MG63 (cell line): Measurements from ENCODE around the gene NCF4. TPM values are rescaled to one million over a fixed set of nuclear protein-coding genes. Genes with fewer than 3 reads are reported as not detected.
A peak's percentile ranks its signal among the peaks of the same experiment; 100 is the strongest.

Experiments
- DNase-seq: peaks from one replicate; pipeline ENCODE4 v3.0.0-alpha.2; 2020
- H3K27me3 ChIP-seq: fragments of 250-450 bp; sonication (Bioruptor Pico); 2 replicates; pipeline ENCODE4 v1.5.1; 2020; ENCODE audit warnings: mild to moderate bottlenecking, moderate library complexity
- H3K36me3 ChIP-seq: fragments of 250-450 bp; sonication (Bioruptor Pico); 2 replicates; pipeline ENCODE4 v1.5.1; 2020; ENCODE audit warnings: mild to moderate bottlenecking, moderate library complexity
- H3K4me3 ChIP-seq: fragments of 250-450 bp; sonication (Bioruptor Pico); 2 replicates; pipeline ENCODE4 v1.5.1; 2020; ENCODE audit warnings: mild to moderate bottlenecking, moderate library complexity
- H3K9me3 ChIP-seq: fragments of 250-450 bp; sonication (Bioruptor Pico); 2 replicates; pipeline ENCODE4 v1.5.1; 2020; ENCODE audit warnings: mild to moderate bottlenecking, moderate library complexity
- total RNA-seq: library from RNA; depleted of rRNA; stranded (reverse); fragments of >200 nt; shearing (Covaris generic); gene quantifications from 2 replicates; pipeline ENCODE4 v1.2.3, GENCODE V29; 2014; ENCODE audit warnings: low replicate concordance

Gene NCF4
- total RNA-seq, 1 experiment from 2014 or later, result not detected

GRCh38 chr22:36830601-36831000 lies 30.2 kb upstream of the NCF4 start:
- no peak overlapping the region for H3K4me3 ChIP-seq
- no peaks in the 10 kb centered on the region for H3K9me3 ChIP-seq
- H3K36me3 ChIP-seq, result no peaks in the 10 kb centered on the region
- DNase-seq, result no peak
- peaks cover 9% of the 10 kb centered on the region; the same call in 1 of the 2 replicates for H3K27me3 ChIP-seq

DNA sequence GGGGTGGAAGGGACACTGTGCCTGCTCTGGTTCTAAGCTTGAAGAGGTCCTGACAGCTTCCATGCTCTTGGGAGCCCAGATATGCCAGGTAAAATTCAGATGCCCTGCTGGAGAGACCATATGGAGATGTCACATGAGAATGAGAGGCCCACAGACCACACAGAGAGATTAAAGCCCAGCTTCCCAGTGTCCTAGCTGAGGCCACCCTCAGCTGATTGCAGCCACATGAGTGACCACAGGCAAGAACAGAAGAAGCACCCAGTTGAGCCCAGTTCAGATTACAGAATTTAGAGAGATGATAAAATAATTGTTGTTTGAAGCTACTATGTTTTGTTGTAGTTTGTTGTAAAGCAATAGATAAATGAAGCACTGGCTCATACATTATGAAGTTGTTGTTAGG lies 29.6 kb upstream of the NCF4 start:
- Histone ChIP-seq H3K9me3 (no peaks in the 10 kb centered on the region), H3K36me3 (no peaks in the 10 kb centered on the region), H3K27me3 (peaks cover 9% of the 10 kb centered on the region; the same call in 1 of the 2 replicates), H3K4me3 (no peak overlapping the region)
- DNase-seq, result no peak

- no peak for DNase-seq
- H3K9me3 ChIP-seq, result no peaks in the 10 kb centered on the region
Observed at GRCh38 chr22:36831717-36832116, 29.1 kb upstream of the NCF4 start.

GRCh38 chr22:36833073-36833472 lies 27.7 kb upstream of the NCF4 start:
- Histone ChIP-seq H3K9me3 (no peaks in the 10 kb centered on the region), H3K27me3 (peaks cover 9% of the 10 kb centered on the region; the same call in 1 of the 2 replicates)

More at GRCh38 chr22:36831717-36832116, 29.1 kb upstream of the NCF4 start:
- Histone ChIP-seq H3K4me3 (no peak overlapping the region), H3K27me3 (peaks cover 9% of the 10 kb centered on the region; the same call in 1 of the 2 replicates), H3K36me3 (no peaks in the 10 kb centered on the region)

GRCh38 chr22:36835903-36836302 lies 24.9 kb upstream of the NCF4 start:
- Histone ChIP-seq H3K27me3 (peaks cover 6% of the 10 kb centered on the region; the same call in 1 of the 2 replicates), H3K36me3 (no peaks in the 10 kb centered on the region), H3K9me3 (no peaks in the 10 kb centered on the region), H3K4me3 (no peak overlapping the region)
- no peak for DNase-seq

More at GRCh38 chr22:36833073-36833472, 27.7 kb upstream of the NCF4 start:
- Histone ChIP-seq H3K36me3 (no peaks in the 10 kb centered on the region), H3K4me3 (no peak overlapping the region)
- DNase-seq, result no peak

DNA sequence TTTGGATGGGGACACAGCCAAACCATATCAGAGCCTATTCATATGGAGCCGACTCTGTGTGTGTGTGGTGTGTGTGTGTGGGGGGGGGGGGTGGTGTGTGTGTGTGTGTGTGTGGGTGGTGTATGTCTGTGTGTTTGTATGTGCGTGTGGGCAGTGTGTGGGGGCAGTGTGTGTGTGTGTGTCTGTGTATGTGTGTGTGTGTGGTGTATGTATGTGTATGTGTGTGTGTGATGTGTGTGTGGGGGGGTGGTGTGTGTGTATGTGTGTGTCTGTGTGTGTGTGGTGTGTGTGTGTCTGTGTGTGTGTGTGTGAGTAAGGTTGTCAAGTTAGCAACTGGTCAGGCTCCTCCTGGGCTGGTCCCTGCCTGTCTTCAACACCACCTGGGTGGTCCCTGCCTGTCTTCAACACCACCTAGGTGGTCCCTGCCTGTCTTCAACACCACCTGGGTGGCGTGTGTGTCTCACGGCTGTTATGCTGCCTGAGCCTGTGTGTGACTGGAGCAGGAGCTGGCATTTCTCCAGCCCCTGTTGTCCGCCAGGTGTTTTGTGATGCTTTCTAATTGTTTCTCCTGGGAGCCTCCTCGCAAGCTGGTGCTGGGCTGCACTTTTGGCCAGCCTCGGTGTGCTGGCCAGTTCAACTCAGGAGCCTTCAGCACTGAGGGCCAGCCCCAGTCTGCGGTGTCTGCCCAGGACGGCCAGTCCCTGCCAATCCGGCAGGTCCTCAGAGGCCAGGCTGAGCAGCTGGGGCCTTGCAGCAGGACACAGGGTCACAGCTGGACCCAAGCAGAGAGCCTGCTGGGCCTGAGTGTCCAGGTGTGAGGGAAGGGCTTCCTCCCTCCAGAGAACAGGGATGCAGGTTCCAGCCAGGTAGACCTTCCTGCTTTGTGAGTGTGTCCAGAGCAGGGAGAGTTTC lies 22.4 kb upstream of the NCF4 start:
- peaks cover 13% of the 10 kb centered on the region for H3K27me3 ChIP-seq
- H3K36me3 ChIP-seq, result no peaks in the 10 kb centered on the region
- H3K4me3 ChIP-seq, result no peak overlapping the region
- no peaks in the 10 kb centered on the region for H3K9me3 ChIP-seq
- DNase-seq, result no peak

DNA sequence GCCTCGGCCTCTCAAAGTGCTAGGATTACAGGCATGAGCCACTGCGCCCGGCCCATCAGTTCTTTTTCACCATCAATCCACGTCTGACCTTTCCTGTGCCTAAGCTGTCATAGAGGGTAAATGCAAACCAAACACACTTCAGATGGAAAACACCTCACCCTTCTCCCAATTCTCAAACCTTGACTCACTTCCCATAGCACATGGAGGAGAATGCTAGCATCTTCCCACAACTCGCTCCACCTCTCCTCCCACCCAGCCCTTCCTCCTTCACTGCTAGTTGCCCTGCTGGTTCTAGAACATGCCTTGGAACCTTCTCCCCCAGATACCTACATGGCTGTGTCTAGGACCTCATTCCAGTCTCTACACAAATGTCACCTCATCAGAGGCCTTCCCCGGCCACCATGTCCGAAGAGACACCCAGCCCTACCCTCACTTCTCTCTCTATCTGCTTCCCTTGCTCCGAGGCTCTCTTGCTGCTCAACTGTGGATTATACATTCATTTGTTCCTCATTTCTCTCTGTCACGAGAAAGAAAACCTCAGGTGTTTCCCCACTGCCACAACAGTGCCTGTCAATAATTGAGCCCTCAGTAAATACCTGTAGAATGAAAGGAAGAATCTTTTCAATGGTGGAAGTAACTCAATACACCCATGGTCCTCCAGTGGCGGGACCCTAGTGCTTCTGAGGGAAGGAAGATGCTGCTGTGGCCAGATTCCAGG lies 21.3 kb upstream of the NCF4 start:
- DNase-seq, result no peak
- peaks cover 15% of the 10 kb centered on the region for H3K27me3 ChIP-seq
- H3K4me3 ChIP-seq, result no peak overlapping the region
- no peaks in the 10 kb centered on the region for H3K36me3 ChIP-seq
- H3K9me3 ChIP-seq, result no peaks in the 10 kb centered on the region

- peaks cover 13% of the 10 kb centered on the region for H3K27me3 ChIP-seq
- no peak for DNase-seq
- no peaks in the 10 kb centered on the region for H3K9me3 ChIP-seq
- no peak overlapping the region for H3K4me3 ChIP-seq
- no peaks in the 10 kb centered on the region for H3K36me3 ChIP-seq
Observed at GRCh38 chr22:36840106-36840505, 20.7 kb upstream of the NCF4 start.

- Histone ChIP-seq H3K27me3 (peaks cover 24% of the 10 kb centered on the region), H3K9me3 (no peaks in the 10 kb centered on the region), H3K4me3 (no peak overlapping the region), H3K36me3 (no peaks in the 10 kb centered on the region)
- no peak for DNase-seq
Observed at GRCh38 chr22:36846271-36846670, 14.5 kb upstream of the NCF4 start.

DNA sequence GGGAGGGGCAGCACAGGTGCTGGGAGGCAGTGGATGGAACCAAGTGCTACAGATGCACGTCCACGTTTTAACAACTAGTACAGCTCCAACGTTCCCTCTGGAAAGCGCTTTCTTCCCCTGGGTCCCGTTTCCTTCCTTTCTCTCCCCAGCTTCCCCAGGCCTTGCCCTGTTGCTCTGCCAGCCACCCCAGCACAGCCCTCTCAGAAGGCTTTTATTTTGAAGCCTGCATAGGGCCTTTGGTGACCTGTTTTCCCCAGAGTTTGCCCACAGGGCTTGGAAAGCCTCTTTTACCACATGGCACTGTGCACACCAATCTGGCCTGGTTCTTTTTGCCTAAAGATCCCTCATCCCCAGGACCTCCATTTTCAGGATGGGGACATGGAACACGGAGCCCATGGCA lies 13.9 kb upstream of the NCF4 start:
- H3K27me3 ChIP-seq, result peaks cover 21% of the 10 kb centered on the region
- H3K4me3 ChIP-seq, result no peak overlapping the region
- no peak for DNase-seq
- H3K9me3 ChIP-seq, result no peaks in the 10 kb centered on the region
- H3K36me3 ChIP-seq, result no peaks in the 10 kb centered on the region

GRCh38 chr22:36850056-36850455 lies 10.8 kb upstream of the NCF4 start:
- H3K9me3 ChIP-seq, result peaks cover 2% of the 10 kb centered on the region; the same call in 1 of the 2 replicates
- no peak for DNase-seq
- H3K4me3 ChIP-seq, result no peak overlapping the region
- peaks cover 11% of the 10 kb centered on the region for H3K27me3 ChIP-seq
- no peaks in the 10 kb centered on the region for H3K36me3 ChIP-seq

DNA sequence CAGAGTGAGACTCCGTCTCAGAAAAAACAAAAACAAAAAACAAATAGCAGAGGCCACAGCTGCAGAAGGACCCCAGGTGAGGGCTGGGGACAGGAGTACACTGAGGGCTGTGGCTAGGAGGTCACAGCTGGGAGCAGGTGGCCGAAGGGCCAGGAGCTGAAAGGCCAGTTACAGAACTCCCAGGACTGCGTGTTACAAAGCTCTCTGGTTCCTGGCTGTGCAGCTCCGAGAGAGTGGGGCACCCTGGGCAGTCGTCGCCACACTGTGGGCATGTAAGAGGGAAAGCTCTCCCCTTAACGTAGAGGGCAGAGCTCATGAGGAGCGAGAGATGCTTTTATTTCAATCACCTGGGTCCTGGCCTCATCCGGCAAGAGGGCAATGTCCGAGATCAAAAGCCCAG lies 10.1 kb upstream of the NCF4 start:
- no peak overlapping the region for H3K4me3 ChIP-seq
- no peaks in the 10 kb centered on the region for H3K36me3 ChIP-seq
- peaks cover 8% of the 10 kb centered on the region for H3K27me3 ChIP-seq
- DNase-seq, result no peak
- H3K9me3 ChIP-seq, result peaks cover 2% of the 10 kb centered on the region; the same call in 1 of the 2 replicates

DNA sequence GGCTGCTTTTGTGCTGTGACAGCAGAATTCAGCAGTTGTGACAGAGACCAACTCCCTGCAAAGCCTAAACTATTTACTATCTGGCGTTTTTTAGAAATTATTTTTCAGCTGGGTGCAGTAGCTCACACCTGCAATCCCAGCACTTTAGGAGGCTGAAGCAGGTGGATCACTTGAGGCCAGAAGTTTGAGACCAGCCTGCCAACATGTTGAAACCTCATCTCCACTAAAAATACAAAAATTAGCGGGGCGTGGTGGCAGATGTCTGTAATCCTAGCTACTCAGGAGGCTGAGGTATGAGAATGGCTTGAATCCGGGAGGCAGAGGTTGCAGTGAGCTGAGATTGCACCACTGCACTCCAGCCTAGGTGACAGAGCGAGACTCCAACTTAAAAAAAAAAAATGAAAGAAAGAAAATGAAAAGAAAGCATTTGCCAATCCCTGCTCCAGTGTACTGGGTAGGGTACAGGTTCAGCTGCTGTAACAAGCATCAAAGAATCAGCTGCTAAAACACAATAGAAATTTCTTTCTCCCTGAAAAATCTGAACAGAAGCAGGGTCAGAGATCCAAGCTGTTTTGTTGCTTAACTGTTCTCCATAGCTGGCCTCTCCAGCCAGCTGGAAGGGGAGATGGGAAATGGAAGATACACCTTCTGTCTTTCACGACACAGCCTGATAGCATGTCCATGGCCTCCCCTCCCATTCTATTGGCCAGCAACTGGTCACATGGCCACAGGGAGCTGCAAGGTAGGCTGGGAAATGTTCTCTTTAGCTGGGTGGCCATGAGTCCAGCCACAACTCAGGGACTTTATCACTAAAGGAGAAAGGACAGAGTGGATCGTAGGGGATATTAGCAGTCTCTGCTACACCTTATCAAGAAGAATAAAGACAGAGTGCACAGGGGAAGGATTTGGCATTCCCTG lies 8.5 kb upstream of the NCF4 start:
- DNase-seq, result no peak
- H3K27me3 ChIP-seq, result peaks cover 17% of the 10 kb centered on the region
- no peaks in the 10 kb centered on the region for H3K36me3 ChIP-seq
- H3K9me3 ChIP-seq, result peaks cover 2% of the 10 kb centered on the region; the same call in 1 of the 2 replicates
- no peak overlapping the region for H3K4me3 ChIP-seq

- DNase-seq, result peak; percentile 49
- no peaks in the 10 kb centered on the region for H3K36me3 ChIP-seq
- H3K9me3 ChIP-seq, result peaks cover 2% of the 10 kb centered on the region; the same call in 1 of the 2 replicates
- peaks cover 15% of the 10 kb centered on the region for H3K27me3 ChIP-seq
- H3K4me3 ChIP-seq, result no peak overlapping the region
Observed at GRCh38 chr22:36853407-36854099, 7.3 kb upstream of the NCF4 start.

DNA sequence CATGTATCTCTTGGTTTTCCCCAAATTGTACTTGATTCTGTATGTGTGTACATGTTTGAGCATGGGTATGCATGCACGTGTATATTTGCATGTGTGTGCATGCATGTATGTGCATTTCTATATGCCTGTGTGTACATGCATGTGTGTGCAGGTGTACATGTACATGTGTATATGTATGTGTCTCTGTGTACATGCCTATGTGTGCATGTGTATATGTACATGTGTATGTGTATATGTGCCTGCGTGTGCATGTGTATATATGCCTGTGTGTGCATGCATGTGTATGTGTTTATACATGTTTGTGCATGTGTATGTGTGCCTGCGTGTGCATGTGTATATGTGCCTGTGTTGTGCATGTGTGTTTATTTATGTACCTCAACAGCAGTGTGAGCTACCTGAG lies 5.3 kb upstream of the NCF4 start:
- no peak for DNase-seq
- H3K36me3 ChIP-seq, result no peaks in the 10 kb centered on the region
- H3K4me3 ChIP-seq, result no peak overlapping the region

More for the DNA sequence above, 5.3 kb upstream of the NCF4 start:
- Histone ChIP-seq H3K27me3 (peaks cover 15% of the 10 kb centered on the region), H3K9me3 (peaks cover 2% of the 10 kb centered on the region; the same call in 1 of the 2 replicates)
